Measurements from ENCODE around the gene RBM5.

The RBM5 gene

GRCh38 chr3:50162034-50162883 lies 73.5 kb downstream of the RBM5 start:
- no peak for DNase-seq

GRCh38 chr3:50163572-50164455 lies 75.1 kb downstream of the RBM5 start:
- no peak for DNase-seq

GRCh38 chr3:50164481-50164880 lies 75.8 kb downstream of the RBM5 start:
- DNase-seq = no peak

- DNase-seq = no peak
Measured at GRCh38 chr3:50164984-50165909, 76.5 kb downstream of the RBM5 start.

- no peak for DNase-seq
Measured at GRCh38 chr3:50165910-50166538, 77.3 kb downstream of the RBM5 start.

DNA sequence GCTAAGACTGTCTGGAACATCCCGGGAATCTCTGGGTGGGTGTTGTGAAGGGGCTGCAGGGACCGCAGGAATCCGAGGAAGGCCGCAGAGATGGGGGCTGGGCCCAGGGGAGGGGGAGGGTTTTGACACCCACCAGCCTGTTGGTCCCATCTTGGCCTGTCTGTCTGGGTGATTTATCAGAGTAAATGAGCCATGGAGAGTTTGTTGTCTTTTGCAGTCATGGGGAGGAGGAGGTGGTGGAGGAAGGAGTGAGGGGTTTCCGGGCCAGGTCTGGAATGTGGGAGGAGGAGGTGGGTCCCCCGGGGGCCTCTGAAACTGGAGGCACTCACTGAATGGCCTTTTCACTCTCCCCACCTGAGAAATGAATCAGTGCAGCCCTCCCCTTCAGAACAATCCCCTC lies 77.9 kb downstream of the RBM5 start:
- DNase-seq = no peak

- DNase-seq = no peak
Measured at GRCh38 chr3:50167069-50167840, 78.5 kb downstream of the RBM5 start.

GRCh38 chr3:50167841-50168209 lies 79.1 kb downstream of the RBM5 start:
- peak; percentile 27 for DNase-seq

- no peak for DNase-seq
Measured at GRCh38 chr3:50168388-50168787, 79.7 kb downstream of the RBM5 start.

Data from NCI-H82 (cell line).